A549 treated with dexamethasone at 1 μM for 4 hours (cell line): ENCODE results near the gene NDUFB5. TPM values are rescaled to one million over a fixed set of nuclear protein-coding genes. Genes with fewer than 3 reads are reported as not detected.

Experiments used
- total RNA-seq: library from RNA; stranded (reverse); fragments of 200-300 nt; extraction: Qiagen RNA extraction; gene quantifications from 5 replicates; pipeline ENCODE4 v1.2.3, GENCODE V29; 2022

Gene NDUFB5
- 43.6 to 56.2 TPM (median 46.9 TPM) in 5 replicates for total RNA-seq

DNA sequence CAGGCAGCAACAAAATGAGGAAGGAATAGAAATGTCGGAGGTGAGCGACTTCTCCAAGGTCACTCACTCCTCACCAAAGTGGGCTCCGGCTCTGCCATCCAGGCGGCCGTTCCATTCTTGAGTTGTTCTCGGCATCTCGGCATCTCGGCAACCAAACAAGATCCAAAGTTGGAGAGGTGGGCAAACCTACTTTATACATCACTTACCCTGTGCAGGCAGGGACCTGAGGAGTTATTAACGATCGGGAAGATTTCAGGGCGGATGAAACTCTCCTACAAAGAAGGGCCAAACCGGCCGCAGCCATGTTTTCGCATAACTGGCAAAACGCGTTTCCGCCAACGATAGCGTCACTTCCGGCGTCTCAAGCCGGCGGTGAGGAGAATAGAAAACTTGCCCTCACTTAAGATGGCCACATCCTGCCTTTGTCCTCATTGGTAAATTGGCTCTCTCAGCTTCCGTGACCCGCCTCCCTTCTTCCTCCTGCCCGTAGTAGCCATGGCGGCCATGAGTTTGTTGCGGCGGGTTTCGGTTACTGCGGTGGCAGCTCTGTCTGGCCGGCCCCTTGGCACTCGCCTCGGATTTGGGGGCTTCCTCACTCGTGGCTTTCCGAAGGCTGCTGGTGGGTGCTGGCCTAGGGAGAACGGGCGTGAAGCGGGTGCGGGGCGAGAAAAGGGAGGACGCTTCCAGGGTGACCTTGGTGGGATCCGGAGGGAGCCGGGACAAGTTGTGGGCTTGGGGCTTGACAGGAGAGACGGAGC lies at the start of gene NDUFB5, which contains the start of gene MRPL47:
TSS of gene NDUFB5 (plus strand) at position 474 of the 758 bp plus-strand sequence. CDS start at position 496, 22 bp downstream.
TSS of gene MRPL47 (minus strand) at position 318 of the 758 bp plus-strand sequence. CDS start at position 304, 14 bp downstream.

DNA sequence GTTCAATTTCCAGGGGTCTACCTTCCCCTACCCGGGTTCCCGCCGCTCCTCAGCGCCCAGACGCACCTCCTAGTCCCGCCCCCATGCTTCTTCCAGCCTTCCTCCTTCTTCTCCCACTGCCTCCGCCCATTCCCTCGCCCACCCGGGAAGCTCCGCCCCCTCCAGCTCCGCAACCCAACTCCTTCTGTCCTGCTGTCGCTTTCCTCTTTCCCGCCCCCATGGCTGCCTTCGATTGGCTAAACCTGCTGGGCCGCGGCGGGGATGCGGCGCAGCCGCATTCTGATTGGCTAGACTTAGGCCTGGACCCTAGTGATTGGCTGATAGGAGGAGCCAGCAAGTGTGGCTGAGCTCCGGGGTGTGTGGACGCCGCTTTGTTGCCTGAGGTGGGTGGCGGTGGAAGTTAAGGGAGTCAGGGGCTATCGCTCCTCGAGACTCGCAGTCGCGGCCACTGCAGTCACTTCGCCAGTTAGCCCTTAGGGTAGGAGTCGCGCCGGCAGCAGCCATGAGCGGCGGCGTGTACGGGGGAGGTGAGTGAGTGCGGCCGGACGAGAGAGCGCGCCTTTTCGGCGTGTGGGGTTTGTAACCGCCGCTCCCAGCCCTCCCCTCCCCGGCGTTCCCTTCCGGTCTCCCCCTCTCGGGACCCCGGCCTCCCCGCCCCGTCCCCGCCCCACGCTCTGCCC lies 41.9 kb upstream of the NDUFB5 start, which contains the start of gene ACTL6A:
TSS of gene ACTL6A (plus strand) at position 336 of the 680 bp plus-strand sequence. CDS start at position 503, 167 bp downstream.

GRCh38 chr3:179652447-179653095 lies 48.0 kb downstream of the NDUFB5 start, which contains the start of gene USP13:
Gene USP13, plus strand, starts transcription at chr3:179653040. Its CDS starts 186 bp downstream, at chr3:179653226.

Other genes starting within 250 kb of the NDUFB5 start
- 12.0 to 22.0 TPM (median 19.4 TPM) in 5 replicates for gene GNB4, start 153.3 kb upstream of the NDUFB5 start, total RNA-seq
- 52.3 to 74.3 TPM (median 56.9 TPM) in 5 replicates for gene ACTL6A, start 41.9 kb upstream of the NDUFB5 start, total RNA-seq
- 32.1 to 46.4 TPM (median 32.6 TPM) in 5 replicates for gene MRPL47, start 156 bp upstream of the NDUFB5 start, total RNA-seq
- 8.9 to 13.0 TPM (median 11.9 TPM) in 5 replicates for gene USP13, start 48.2 kb downstream of the NDUFB5 start, total RNA-seq